Calu3 (cell line): ENCODE results near the gene IGFBP6. TPM values are rescaled to one million over a fixed set of nuclear protein-coding genes. Genes with fewer than 3 reads are reported as not detected.

Source experiments
- BruUV-seq: library from RNA; stranded (reverse); fragments of 400-500 nt; replicated peaks from 2 replicates; lab custom pipeline; 2021; lab: Mats Ljungman, UMichigan
- CTCF ChIA-PET: fragments of 300-600 bp; sonication (Branson Sonifier 250); formaldehyde crosslinking; loops from one replicate; lab custom pipeline; 2022; ENCODE audit warnings: antibody characterized with exemption; lab: Charles Lee
- DNase-seq: peaks from one replicate; pipeline ENCODE4 v3.0.0; 2022
- H3K27ac Mint-ChIP-seq: one replicate; pipeline ENCODE4 v1.8.0; 2022; ENCODE audit warnings: mixed read lengths; ENCODE audit not compliant: unreplicated experiment
- H3K27me3 Mint-ChIP-seq: one replicate; pipeline ENCODE4 v1.8.0; 2022; ENCODE audit warnings: mixed read lengths; ENCODE audit not compliant: unreplicated experiment
- H3K36me3 Mint-ChIP-seq: one replicate; pipeline ENCODE4 v1.8.0; 2022; ENCODE audit warnings: mild to moderate bottlenecking, moderate library complexity, mixed read lengths; ENCODE audit not compliant: insufficient read depth, unreplicated experiment
- H3K4me1 Mint-ChIP-seq: one replicate; pipeline ENCODE4 v1.8.0; 2022; ENCODE audit warnings: mild to moderate bottlenecking, low read depth, mixed read lengths; ENCODE audit not compliant: unreplicated experiment
- H3K4me3 Mint-ChIP-seq: one replicate; pipeline ENCODE4 v1.8.0; 2022; ENCODE audit warnings: mild to moderate bottlenecking, low read depth, moderate library complexity, mixed read lengths; ENCODE audit not compliant: unreplicated experiment
- H3K9me3 Mint-ChIP-seq: one replicate; pipeline ENCODE4 v1.8.0; 2022; ENCODE audit warnings: low read depth, mixed read lengths; ENCODE audit not compliant: unreplicated experiment
- intact Hi-C: fragments of 100-400 bp; cut with micrococcal nuclease; formaldehyde crosslinking; loops from one replicate; pipeline ENCODE4 v1.10.0; 2022; ENCODE audit not compliant: unreplicated experiment
- total RNA-seq: library from RNA; stranded (reverse); gene quantifications from 2 replicates; pipeline ENCODE4 v1.2.3, GENCODE V29; 2022
- TF ChIP-seq, protein P1 (sequence below): fragments of 200-600 bp; IDR thresholded peaks from one replicate; pipeline ENCODE4 v1.8.0; 2022; ENCODE audit warnings: antibody characterized with exemption; ENCODE audit not compliant: unreplicated experiment

IGFBP6 gene
- total RNA-seq, 1 experiment from 2014 or later, result 25.4 TPM

DNA sequence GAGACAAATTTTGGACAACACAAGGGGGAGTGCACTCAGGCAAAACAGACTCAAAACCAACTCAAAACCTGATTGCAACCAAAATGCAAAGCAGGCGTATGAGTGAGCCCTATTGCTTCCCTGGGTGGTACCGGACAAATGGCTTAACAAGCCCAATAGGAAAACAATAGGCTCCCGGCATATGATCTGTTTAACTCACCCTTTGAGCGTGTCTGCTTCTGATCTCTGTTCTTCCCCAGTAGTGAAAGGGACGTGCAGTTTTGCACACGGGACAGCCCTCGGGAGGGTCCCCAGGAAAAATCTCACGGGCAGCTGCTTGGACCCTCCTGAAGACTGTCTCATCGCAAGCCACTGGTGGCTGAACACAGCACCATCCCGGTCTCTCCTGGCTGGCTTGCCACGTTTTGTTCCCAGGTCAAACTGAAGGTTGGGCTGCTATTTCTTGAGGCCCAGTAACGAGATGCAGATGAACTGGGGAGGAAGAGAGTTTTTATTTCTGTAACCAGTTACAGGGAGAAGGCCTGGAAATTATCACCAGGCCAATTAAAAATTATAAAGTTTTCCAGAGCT lies 15.8 kb downstream of the IGFBP6 start:
- TF ChIP-seq, protein P1, sequence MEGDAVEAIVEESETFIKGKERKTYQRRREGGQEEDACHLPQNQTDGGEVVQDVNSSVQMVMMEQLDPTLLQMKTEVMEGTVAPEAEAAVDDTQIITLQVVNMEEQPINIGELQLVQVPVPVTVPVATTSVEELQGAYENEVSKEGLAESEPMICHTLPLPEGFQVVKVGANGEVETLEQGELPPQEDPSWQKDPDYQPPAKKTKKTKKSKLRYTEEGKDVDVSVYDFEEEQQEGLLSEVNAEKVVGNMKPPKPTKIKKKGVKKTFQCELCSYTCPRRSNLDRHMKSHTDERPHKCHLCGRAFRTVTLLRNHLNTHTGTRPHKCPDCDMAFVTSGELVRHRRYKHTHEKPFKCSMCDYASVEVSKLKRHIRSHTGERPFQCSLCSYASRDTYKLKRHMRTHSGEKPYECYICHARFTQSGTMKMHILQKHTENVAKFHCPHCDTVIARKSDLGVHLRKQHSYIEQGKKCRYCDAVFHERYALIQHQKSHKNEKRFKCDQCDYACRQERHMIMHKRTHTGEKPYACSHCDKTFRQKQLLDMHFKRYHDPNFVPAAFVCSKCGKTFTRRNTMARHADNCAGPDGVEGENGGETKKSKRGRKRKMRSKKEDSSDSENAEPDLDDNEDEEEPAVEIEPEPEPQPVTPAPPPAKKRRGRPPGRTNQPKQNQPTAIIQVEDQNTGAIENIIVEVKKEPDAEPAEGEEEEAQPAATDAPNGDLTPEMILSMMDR, result no peak
- CTCF ChIA-PET, result interaction anchor here (0.7 kb wide), 1 partner anchor 10 kb away, joined by 4 read pairs; the partner anchor contains the start of gene SOAT2
- Mint-ChIP-seq H3K4me3 (no peak overlapping the region), H3K9me3 (no peaks in the 10 kb centered on the region), H3K27me3 (peaks cover 2% of the 10 kb centered on the region), H3K27ac (no peak overlapping the region), H3K36me3 (no peaks in the 10 kb centered on the region), H3K4me1 (no peaks in the 10 kb centered on the region)
- intact Hi-C loops, result no loop called here
- BruUV-seq, result no TSS peak
- DNase-seq, result no peak

DNA sequence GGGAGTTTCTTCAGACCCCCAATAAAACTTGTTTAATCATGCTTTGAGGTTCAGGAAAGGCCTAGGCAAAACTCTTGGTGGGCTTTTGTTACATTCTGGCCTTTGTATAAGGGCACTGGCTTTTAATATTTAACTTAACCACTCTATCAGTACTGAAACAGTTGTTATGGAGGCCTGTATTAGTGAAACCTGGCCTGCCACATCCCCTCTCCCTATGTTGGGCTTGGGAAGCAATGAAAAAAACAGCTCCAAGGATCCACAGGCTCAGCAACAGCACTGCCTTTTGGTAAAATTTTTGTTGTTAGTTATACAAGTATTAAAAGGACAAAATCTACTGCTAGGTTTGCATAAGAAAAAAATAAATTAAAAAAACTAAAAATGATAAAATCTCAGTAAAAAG lies 16.5 kb downstream of the IGFBP6 start:
- no peak for DNase-seq
- no peaks in the 10 kb centered on the region for H3K36me3 Mint-ChIP-seq
- H3K4me3 Mint-ChIP-seq, result no peak overlapping the region
- no peaks in the 10 kb centered on the region for H3K9me3 Mint-ChIP-seq
- H3K27me3 Mint-ChIP-seq, result peaks cover 9% of the 10 kb centered on the region
- CTCF ChIA-PET, result no interaction called here
- H3K4me1 Mint-ChIP-seq, result no peaks in the 10 kb centered on the region
- no TSS peak for BruUV-seq
- no peak overlapping the region for H3K27ac Mint-ChIP-seq
- TF ChIP-seq, protein P1, result no peak
- intact Hi-C loops, result no loop called here

DNA sequence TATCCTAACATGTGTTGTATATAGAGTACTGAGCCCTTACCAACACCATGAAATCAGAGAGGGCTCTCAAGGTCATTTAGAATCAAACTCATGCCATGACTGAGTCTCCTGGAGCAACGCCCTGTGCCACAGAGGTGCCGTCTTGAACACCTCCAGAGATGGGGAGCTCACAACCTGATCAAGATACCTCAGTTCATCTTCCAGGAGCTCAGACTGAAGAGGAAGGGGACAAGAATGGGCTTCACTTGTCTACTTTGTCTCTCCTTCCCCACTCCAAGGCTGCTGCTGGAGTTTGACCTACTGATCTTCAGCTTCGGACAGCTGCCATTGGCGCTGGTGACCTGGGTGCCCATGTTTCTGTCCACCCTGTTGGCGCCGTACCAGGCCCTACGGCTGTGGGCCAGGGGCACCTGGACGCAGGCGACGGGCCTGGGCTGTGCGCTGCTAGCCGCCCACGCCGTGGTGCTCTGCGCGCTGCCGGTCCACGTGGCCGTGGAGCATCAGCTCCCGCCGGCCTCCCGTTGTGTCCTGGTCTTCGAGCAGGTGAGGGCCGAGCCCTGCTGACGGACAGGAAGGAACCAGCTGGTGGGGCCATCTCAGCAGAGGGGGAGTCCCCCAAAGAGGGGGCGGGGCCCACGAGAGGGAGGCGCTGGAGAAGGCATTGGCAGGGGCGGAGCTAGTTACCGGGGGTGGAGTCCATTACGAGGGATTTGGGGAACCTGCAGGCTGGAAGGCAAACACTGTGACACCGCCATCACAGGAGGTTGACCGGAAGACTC lies 17.8 kb downstream of the IGFBP6 start:
- Mint-ChIP-seq H3K4me3 (no peak overlapping the region), H3K36me3 (no peaks in the 10 kb centered on the region), H3K27ac (no peak overlapping the region), H3K9me3 (no peaks in the 10 kb centered on the region), H3K4me1 (no peaks in the 10 kb centered on the region), H3K27me3 (peaks cover 19% of the 10 kb centered on the region)
- BruUV-seq, result no TSS peak
- CTCF ChIA-PET, result no interaction called here
- intact Hi-C loops, result no loop called here
- TF ChIP-seq, protein P1, result no peak
- DNase-seq, result no peak

DNA sequence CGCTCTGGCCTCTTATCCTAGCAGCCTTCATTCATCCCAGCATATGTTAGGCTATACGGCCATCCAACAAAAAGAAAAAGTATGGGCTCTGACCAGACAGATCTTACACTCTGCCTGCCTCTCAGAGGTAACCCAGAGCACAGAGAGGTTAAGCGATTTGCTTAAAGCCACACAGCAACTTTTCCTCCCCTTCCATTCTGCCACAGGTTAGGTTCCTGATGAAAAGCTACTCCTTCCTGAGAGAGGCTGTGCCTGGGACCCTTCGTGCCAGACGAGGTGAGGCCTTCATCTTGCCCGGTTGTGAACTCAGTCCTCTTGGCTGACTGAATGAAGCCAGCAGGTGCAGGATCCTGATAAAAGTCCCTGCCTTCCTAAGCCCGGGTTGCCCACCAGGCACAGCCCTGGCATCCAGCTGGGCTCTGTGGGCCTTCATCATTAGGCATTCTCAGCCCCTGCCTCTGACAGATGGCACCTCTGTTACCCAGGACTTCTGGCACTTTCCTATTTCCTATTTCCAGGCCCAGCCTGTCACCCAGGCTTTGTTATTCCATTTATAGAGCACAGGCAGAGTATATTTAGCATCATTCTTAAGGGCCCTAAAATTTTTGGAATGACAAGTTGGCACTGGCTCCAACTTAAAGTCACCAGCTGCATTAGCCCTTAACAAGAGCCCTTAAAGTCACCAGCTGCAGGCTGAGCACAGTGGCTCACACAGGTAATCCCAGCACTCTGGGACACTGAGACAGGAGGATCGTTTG lies 18.6 kb downstream of the IGFBP6 start:
- peaks cover 19% of the 10 kb centered on the region for H3K27me3 Mint-ChIP-seq
- no peak for DNase-seq
- TF ChIP-seq, protein P1, result no peak
- no TSS peak for BruUV-seq
- H3K9me3 Mint-ChIP-seq, result no peaks in the 10 kb centered on the region
- H3K36me3 Mint-ChIP-seq, result no peaks in the 10 kb centered on the region
- intact Hi-C loops, result no loop called here
- CTCF ChIA-PET, result interaction anchor here (0.6 kb wide), 1 partner anchor 489 kb away, joined by 5 read pairs; no protein-coding TSS in a partner anchor
- no peak overlapping the region for H3K4me3 Mint-ChIP-seq
- H3K27ac Mint-ChIP-seq, result no peak overlapping the region
- H3K4me1 Mint-ChIP-seq, result no peaks in the 10 kb centered on the region
